Kidney epithelial cell (primary cell): ENCODE results near the gene ZNF32. TPM values are rescaled to one million over a fixed set of nuclear protein-coding genes. Genes with fewer than 3 reads are reported as not detected.
"Not testable (repeated sequence)": the region's sequence is repeated elsewhere in the genome, so short reads cannot be mapped to it uniquely, and the experiment has no call there.

Source experiments
- DNase-seq: peaks from one replicate; pipeline ENCODE4 v3.0.0-alpha.2; 2010; ENCODE audit warnings: low read depth
- H3K27me3 ChIP-seq: 2 replicates; pipeline ENCODE4 v1.6.0; 2011; ENCODE audit warnings: low read length; ENCODE audit not compliant: control insufficient read depth, insufficient read depth
- H3K36me3 ChIP-seq: 2 replicates; pipeline ENCODE4 v1.5.1; 2011; ENCODE audit warnings: low read length; ENCODE audit not compliant: control insufficient read depth, insufficient read depth
- H3K4me3 ChIP-seq: 2 replicates; pipeline ENCODE4 v1.5.1; 2011; ENCODE audit warnings: low read depth, mild to moderate bottlenecking, control low read depth, low read length
- total RNA-seq: library from RNA; depleted of rRNA; stranded (reverse); fragments of >200 nt; gene quantifications from 2 replicates; pipeline ENCODE4 v1.2.3, GENCODE V29; 2015
- TF ChIP-seq, protein P1 (sequence below): IDR thresholded peaks from 2 replicates; pipeline ENCODE4 v1.5.1; 2011; ENCODE audit warnings: mild to moderate bottlenecking, moderate library complexity, low read length, control low read depth, inconsistent platforms; ENCODE audit not compliant: insufficient read depth, poor library complexity, severe bottlenecking

ZNF32 gene
- total RNA-seq, 1 donor from 2014 or later, result 40.3 TPM

DNA sequence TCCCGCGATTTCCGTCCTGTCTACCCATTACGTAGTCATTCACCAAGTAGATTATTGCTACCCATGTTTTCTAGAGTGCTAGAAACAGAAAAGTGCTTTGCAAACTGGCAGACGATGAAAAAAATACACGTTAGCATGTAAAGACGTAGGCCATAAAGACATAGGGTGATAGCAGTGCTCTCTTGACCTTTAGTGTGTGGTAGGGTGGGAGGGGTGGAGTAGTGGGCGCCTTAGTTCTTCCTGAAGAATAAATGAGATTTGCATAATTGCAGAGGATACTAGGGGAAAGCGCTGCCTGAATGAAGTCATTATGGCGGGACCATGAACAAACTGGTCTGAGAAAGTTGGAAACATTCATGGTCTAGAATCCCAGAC lies 41.5 kb downstream of the ZNF32 start:
- TF ChIP-seq, protein P1, sequence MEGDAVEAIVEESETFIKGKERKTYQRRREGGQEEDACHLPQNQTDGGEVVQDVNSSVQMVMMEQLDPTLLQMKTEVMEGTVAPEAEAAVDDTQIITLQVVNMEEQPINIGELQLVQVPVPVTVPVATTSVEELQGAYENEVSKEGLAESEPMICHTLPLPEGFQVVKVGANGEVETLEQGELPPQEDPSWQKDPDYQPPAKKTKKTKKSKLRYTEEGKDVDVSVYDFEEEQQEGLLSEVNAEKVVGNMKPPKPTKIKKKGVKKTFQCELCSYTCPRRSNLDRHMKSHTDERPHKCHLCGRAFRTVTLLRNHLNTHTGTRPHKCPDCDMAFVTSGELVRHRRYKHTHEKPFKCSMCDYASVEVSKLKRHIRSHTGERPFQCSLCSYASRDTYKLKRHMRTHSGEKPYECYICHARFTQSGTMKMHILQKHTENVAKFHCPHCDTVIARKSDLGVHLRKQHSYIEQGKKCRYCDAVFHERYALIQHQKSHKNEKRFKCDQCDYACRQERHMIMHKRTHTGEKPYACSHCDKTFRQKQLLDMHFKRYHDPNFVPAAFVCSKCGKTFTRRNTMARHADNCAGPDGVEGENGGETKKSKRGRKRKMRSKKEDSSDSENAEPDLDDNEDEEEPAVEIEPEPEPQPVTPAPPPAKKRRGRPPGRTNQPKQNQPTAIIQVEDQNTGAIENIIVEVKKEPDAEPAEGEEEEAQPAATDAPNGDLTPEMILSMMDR, result no peak

GRCh38 chr10:43606323-43607198 lies 42.1 kb downstream of the ZNF32 start, which contains the start of gene ZNF485:
Gene ZNF485 (plus strand): TSS chr10:43606438. CDS start chr10:43607051, 613 bp downstream.
- TF ChIP-seq, protein P1, result no peak
- H3K27me3 ChIP-seq, result no peaks in the 10 kb centered on the region
- DNase-seq, result no peak
- H3K4me3 ChIP-seq, result peak within 1 kb of the TSS; percentile 80
- H3K36me3 ChIP-seq, result no peaks in the 10 kb centered on the region

More for the DNA sequence above, 41.5 kb downstream of the ZNF32 start:
- no peaks in the 10 kb centered on the region for H3K36me3 ChIP-seq
- no peaks in the 10 kb centered on the region for H3K27me3 ChIP-seq
- no peak for DNase-seq
- peak overlapping the region; percentile 80 for H3K4me3 ChIP-seq

GRCh38 chr10:43605850-43606322 lies 42.8 kb downstream of the ZNF32 start:
- Histone ChIP-seq H3K27me3 (no peaks in the 10 kb centered on the region), H3K36me3 (no peaks in the 10 kb centered on the region), H3K4me3 (peak overlapping the region; percentile 80)
- no peak for DNase-seq
- TF ChIP-seq, protein P1, result no peak

GRCh38 chr10:43601576-43601975 lies 47.1 kb downstream of the ZNF32 start:
- not testable (repeated sequence) for H3K4me3 ChIP-seq, H3K27me3 ChIP-seq, H3K36me3 ChIP-seq, DNase-seq

- no peaks in the 10 kb centered on the region for H3K27me3 ChIP-seq
- TF ChIP-seq, protein P1, result no peak
- no peak overlapping the region for H3K4me3 ChIP-seq
- H3K36me3 ChIP-seq, result no peaks in the 10 kb centered on the region
- no peak for DNase-seq
Observed at GRCh38 chr10:43599333-43599732, 49.3 kb downstream of the ZNF32 start.

GRCh38 chr10:43598446-43598845 lies 50.2 kb downstream of the ZNF32 start:
- no peak for DNase-seq
- H3K27me3 ChIP-seq, result no peaks in the 10 kb centered on the region
- no peaks in the 10 kb centered on the region for H3K36me3 ChIP-seq
- TF ChIP-seq, protein P1, result no peak
- no peak overlapping the region for H3K4me3 ChIP-seq
